Epidermal melanocyte (primary cell): ENCODE results near the gene BTD.
"Not testable (repeated sequence)": the region's sequence is repeated elsewhere in the genome, so short reads cannot be mapped to it uniquely, and the experiment has no call there.

Experiments used
- DNase-seq: peaks from one replicate; pipeline ENCODE4 v3.0.0; 2011; ENCODE audit warnings: low spot score; ENCODE audit not compliant: insufficient read length

Gene BTD

GRCh38 chr3:15602816-15603215 lies 1.3 kb downstream of the BTD start:
- not testable (repeated sequence) for DNase-seq

- DNase-seq: not testable (repeated sequence)
Observed at GRCh38 chr3:15604584-15604983, 3.0 kb downstream of the BTD start.

GRCh38 chr3:15606434-15606891 lies 4.9 kb downstream of the BTD start:
- DNase-seq: no peak

- no peak for DNase-seq
Observed at GRCh38 chr3:15610082-15610759, 8.7 kb downstream of the BTD start.

GRCh38 chr3:15611018-15611417 lies 9.5 kb downstream of the BTD start:
- no peak for DNase-seq

GRCh38 chr3:15612001-15612400 lies 10.5 kb downstream of the BTD start:
- DNase-seq: no peak

- no peak for DNase-seq
Observed at GRCh38 chr3:15614958-15615357, 13.4 kb downstream of the BTD start.

GRCh38 chr3:15616053-15616452 lies 14.5 kb downstream of the BTD start:
- no peak for DNase-seq

- not testable (repeated sequence) for DNase-seq
Observed at GRCh38 chr3:15619659-15620464, 18.3 kb downstream of the BTD start.

- no peak for DNase-seq
Observed at GRCh38 chr3:15623535-15624440, 22.2 kb downstream of the BTD start.

- DNase-seq: no peak
Observed at GRCh38 chr3:15628967-15629366, 27.4 kb downstream of the BTD start.

- DNase-seq: peak; percentile 71
Observed at GRCh38 chr3:15629860-15630597, 28.5 kb downstream of the BTD start.

GRCh38 chr3:15630646-15631350 lies 29.3 kb downstream of the BTD start:
- DNase-seq: no peak

- no peak for DNase-seq
Observed at GRCh38 chr3:15631426-15632211, 30.1 kb downstream of the BTD start.

GRCh38 chr3:15632212-15632580 lies 30.7 kb downstream of the BTD start:
- DNase-seq: no peak

GRCh38 chr3:15633159-15633558 lies 31.6 kb downstream of the BTD start:
- no peak for DNase-seq

GRCh38 chr3:15633766-15634598 lies 32.4 kb downstream of the BTD start:
- DNase-seq: no peak

- no peak for DNase-seq
Observed at GRCh38 chr3:15634671-15635070, 33.1 kb downstream of the BTD start.
